Karpas-422 (cell line): ENCODE measurements around the gene RARRES1. TPM values are rescaled to one million over a fixed set of nuclear protein-coding genes. Genes with fewer than 3 reads are reported as not detected.

Experiments used
- DNase-seq: peaks from one replicate; pipeline ENCODE4 v3.0.0-alpha.2; 2015
- H2AFZ ChIP-seq: fragments of 200-600 bp; sonication (generic); 2 replicates; pipeline ENCODE4 v1.6.1; 2014; ENCODE audit warnings: antibody characterized with exemption, low read length, mixed read lengths
- H3K27ac ChIP-seq: fragments of 200-600 bp; sonication (generic); 2 replicates; pipeline ENCODE4 v1.5.1; 2014; ENCODE audit warnings: mild to moderate bottlenecking, low read length, moderate library complexity
- H3K27me3 ChIP-seq: fragments of 200-600 bp; sonication (generic); 2 replicates; pipeline ENCODE4 v1.6.1; 2014; ENCODE audit warnings: low read length, mixed read lengths
- H3K36me3 ChIP-seq: fragments of 200-600 bp; sonication (generic); 2 replicates; pipeline ENCODE4 v1.6.1; 2014; ENCODE audit warnings: low read length, mixed read lengths; ENCODE audit not compliant: insufficient read depth
- H3K4me1 ChIP-seq: fragments of 200-600 bp; sonication (generic); 2 replicates; pipeline ENCODE4 v1.6.1; 2014; ENCODE audit warnings: mild to moderate bottlenecking, low read length, mixed read lengths
- H3K4me2 ChIP-seq: fragments of 200-600 bp; sonication (generic); 2 replicates; pipeline ENCODE4 v1.6.1; 2014; ENCODE audit warnings: low read length, low read depth, mild to moderate bottlenecking; ENCODE audit not compliant: poor library complexity, severe bottlenecking
- H3K4me3 ChIP-seq: fragments of 200-600 bp; sonication (generic); 2 replicates; pipeline ENCODE4 v1.5.1; 2014; ENCODE audit warnings: mild to moderate bottlenecking, antibody characterized with exemption, low read length, mixed read lengths
- H3K79me2 ChIP-seq: fragments of 200-600 bp; sonication (generic); 2 replicates; pipeline ENCODE4 v1.6.1; 2014; ENCODE audit warnings: mild to moderate bottlenecking, low read length, mixed read lengths
- H3K9ac ChIP-seq: fragments of 200-600 bp; sonication (generic); 2 replicates; pipeline ENCODE4 v1.6.0; 2014; ENCODE audit warnings: low read length
- H3K9me2 ChIP-seq: fragments of 200-600 bp; sonication (generic), shearing (Covaris generic); replicated peaks from 2 replicates; pipeline ENCODE4 v1.6.0; 2014; ENCODE audit warnings: mild to moderate bottlenecking, low read length, moderate library complexity; ENCODE audit not compliant: insufficient read depth
- H3K9me3 ChIP-seq: fragments of 300-700, 200-600 bp; sonication (generic); 2 replicates; pipeline ENCODE4 v1.6.1; 2014; ENCODE audit warnings: low read length, mixed read lengths
- H4K20me1 ChIP-seq: fragments of 200-600 bp; sonication (generic); 2 replicates; pipeline ENCODE4 v1.6.1; 2014; ENCODE audit warnings: mild to moderate bottlenecking, antibody characterized with exemption, low read length, low read depth; ENCODE audit not compliant: insufficient read depth
- total RNA-seq: library from RNA; depleted of rRNA; stranded (reverse); fragments of >200 nt; shearing (Covaris generic); gene quantifications from 2 replicates; pipeline ENCODE4 v1.2.3, GENCODE V29; 2014; ENCODE audit warnings: low replicate concordance

The RARRES1 gene
- total RNA-seq, 1 experiment from 2014 or later = not detected

DNA sequence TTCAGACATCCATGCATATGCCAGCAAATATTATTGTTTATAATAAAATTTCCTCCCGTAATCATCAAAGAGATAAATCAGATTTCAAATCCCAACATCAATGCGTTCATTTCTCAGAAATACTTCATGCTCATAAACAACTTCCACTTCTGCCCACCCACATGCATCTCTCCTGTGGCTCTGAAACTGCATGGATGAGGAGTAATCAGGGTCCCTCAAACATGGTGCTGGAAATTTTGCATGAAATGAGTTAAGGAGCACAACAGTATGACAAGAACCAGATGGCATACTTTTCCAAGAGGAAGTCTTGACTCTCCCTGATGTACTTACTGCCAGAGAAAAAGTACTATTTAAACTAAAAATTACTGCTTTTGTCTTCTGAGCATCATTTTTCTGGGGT is 42.7 kb upstream of the RARRES1 start:
- H3K9me3 ChIP-seq = no peaks in the 10 kb centered on the region
- DNase-seq = no peak
- no peak overlapping the region for H3K4me2 ChIP-seq
- H3K9ac ChIP-seq = no peak overlapping the region
- H2AFZ ChIP-seq = no peak overlapping the region
- no peaks in the 10 kb centered on the region for H4K20me1 ChIP-seq
- H3K27me3 ChIP-seq = no peaks in the 10 kb centered on the region
- no peaks in the 10 kb centered on the region for H3K79me2 ChIP-seq
- no peak overlapping the region for H3K27ac ChIP-seq
- H3K4me3 ChIP-seq = no peak overlapping the region
- H3K36me3 ChIP-seq = no peaks in the 10 kb centered on the region
- H3K4me1 ChIP-seq = no peaks in the 10 kb centered on the region
- no peaks in the 10 kb centered on the region for H3K9me2 ChIP-seq

DNA sequence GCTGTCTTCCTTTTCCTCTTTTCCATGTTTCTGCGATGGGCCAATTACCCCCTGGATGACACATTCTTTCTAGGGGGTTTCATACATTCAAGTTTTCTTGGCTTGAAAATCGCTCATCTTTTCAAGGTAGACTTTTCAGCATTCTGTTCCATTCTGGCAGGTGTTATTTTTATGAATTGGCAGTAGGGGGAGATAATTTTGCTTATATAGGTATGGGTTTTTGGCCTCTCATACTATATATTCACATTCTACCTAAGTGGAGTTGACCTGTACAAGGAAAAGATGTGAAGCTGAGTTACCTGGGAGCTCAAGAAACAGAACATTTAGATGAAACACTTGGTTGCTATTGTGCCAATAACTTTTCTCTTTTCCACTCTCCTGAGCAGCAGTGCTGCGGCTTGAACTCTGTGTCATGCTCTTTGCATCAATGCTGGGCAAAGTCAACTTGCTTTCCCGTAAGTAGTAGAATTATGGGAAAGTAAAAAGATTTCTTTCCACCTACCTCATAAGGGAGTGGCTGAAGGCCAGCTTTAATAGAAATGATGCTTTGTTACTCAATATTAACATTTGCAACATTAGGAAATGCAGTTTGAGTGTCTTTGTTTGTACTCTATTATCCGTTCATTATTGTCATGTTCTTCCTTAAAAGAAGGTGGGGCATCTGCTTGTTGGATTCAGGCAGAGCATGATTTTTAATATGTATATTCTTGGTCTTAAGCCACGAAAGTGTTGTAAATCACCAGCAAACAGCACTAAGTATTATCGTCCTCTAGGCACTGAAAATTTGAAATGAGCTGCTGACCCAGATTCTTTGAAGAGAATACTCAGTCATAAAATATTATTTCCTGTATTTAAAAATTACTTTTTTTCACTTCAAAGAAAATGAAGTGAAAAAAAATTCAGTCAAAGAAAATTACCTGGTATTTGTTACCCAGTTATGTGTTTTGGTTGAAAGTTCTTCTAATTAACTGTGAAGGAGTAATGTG is 41.9 kb upstream of the RARRES1 start:
- H4K20me1 ChIP-seq = no peaks in the 10 kb centered on the region
- H3K4me2 ChIP-seq = no peak overlapping the region
- no peaks in the 10 kb centered on the region for H3K4me1 ChIP-seq

DNA sequence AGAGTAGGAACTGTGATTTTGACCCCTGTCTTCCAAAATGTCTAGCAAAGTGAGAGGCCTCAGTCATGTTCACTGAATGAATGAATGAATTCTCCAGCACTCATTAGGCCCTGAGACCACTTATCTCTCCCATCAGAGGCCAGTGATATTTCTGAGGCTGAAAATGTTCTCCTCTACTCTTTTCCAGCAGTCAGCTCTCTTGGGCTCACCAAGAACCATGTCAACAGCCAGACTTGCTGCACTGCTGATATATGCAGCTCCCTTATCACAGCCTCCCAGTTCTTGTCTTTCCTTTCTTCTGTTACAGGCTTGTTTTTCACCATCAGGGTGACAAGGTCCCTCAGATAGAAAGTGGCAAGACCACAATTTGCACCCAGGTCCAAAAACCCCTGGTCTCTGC is 40.9 kb upstream of the RARRES1 start:
- Histone ChIP-seq H3K9me2 (no peaks in the 10 kb centered on the region), H2AFZ (no peak overlapping the region), H3K79me2 (no peaks in the 10 kb centered on the region), H3K4me1 (no peaks in the 10 kb centered on the region), H3K4me2 (no peak overlapping the region), H3K36me3 (no peaks in the 10 kb centered on the region), H3K4me3 (no peak overlapping the region), H3K27me3 (no peaks in the 10 kb centered on the region), H3K9me3 (no peaks in the 10 kb centered on the region), H4K20me1 (no peaks in the 10 kb centered on the region), H3K9ac (no peak overlapping the region), H3K27ac (no peak overlapping the region)
- DNase-seq = no peak

More for the DNA sequence above, 41.9 kb upstream of the RARRES1 start:
- no peak for DNase-seq
- Histone ChIP-seq H3K79me2 (no peaks in the 10 kb centered on the region), H3K9me3 (no peaks in the 10 kb centered on the region), H2AFZ (no peak overlapping the region), H3K9me2 (no peaks in the 10 kb centered on the region), H3K4me3 (no peak overlapping the region), H3K9ac (no peak overlapping the region), H3K27me3 (no peaks in the 10 kb centered on the region), H3K36me3 (no peaks in the 10 kb centered on the region), H3K27ac (no peak overlapping the region)

DNA sequence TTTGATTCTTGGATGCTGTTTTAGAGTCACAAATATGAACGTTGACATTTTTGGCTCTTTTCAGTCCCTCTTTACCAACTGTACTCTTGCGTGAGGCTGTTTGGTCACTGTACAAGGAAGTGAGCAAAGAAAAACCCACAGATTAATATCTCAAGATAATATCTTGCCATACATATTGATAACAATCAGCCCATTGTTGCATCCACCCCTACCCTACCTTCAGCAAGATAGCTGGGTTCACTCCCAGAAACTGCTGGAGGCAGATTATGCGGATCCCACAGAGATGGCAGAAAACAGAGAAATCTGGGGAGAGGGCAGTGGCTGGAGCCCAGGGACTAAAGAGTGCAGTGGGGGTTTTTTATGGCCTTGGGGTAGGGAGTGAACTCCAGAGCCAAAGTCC is 39.7 kb upstream of the RARRES1 start:
- no peak for DNase-seq
- Histone ChIP-seq H3K9ac (no peak overlapping the region), H3K27ac (no peak overlapping the region), H3K27me3 (no peaks in the 10 kb centered on the region), H3K4me2 (no peak overlapping the region), H4K20me1 (no peaks in the 10 kb centered on the region), H2AFZ (no peak overlapping the region), H3K9me3 (no peaks in the 10 kb centered on the region), H3K36me3 (no peaks in the 10 kb centered on the region), H3K79me2 (no peaks in the 10 kb centered on the region), H3K4me3 (no peak overlapping the region), H3K9me2 (no peaks in the 10 kb centered on the region), H3K4me1 (no peaks in the 10 kb centered on the region)

DNA sequence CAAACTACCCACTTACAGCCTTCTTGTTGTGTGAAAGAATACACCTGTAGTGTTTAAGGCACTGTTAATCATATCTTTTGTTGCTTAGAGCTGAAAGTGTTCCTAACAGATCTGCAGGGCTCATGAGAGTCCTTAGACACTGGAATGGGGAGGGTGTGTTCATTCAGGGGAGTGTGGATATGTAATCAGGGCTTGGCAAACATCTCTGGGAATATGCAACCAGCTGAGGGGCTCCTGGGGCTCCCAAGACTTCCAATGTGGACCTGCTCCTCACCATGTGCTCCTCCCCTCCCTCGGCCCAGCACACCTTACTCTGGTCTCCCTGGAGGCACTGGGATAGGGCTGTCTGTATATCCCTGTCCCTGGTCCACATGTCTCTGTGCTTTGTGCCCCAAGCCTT is 39.3 kb upstream of the RARRES1 start:
- no peak overlapping the region for H3K4me3 ChIP-seq
- no peaks in the 10 kb centered on the region for H3K27me3 ChIP-seq
- H3K9me2 ChIP-seq = no peaks in the 10 kb centered on the region
- no peak overlapping the region for H3K27ac ChIP-seq
- no peaks in the 10 kb centered on the region for H4K20me1 ChIP-seq
- no peak overlapping the region for H3K4me2 ChIP-seq
- no peak overlapping the region for H3K9ac ChIP-seq
- H3K4me1 ChIP-seq = no peaks in the 10 kb centered on the region
- no peak overlapping the region for H2AFZ ChIP-seq
- no peaks in the 10 kb centered on the region for H3K79me2 ChIP-seq
- DNase-seq = no peak
- no peaks in the 10 kb centered on the region for H3K36me3 ChIP-seq
- no peaks in the 10 kb centered on the region for H3K9me3 ChIP-seq

DNA sequence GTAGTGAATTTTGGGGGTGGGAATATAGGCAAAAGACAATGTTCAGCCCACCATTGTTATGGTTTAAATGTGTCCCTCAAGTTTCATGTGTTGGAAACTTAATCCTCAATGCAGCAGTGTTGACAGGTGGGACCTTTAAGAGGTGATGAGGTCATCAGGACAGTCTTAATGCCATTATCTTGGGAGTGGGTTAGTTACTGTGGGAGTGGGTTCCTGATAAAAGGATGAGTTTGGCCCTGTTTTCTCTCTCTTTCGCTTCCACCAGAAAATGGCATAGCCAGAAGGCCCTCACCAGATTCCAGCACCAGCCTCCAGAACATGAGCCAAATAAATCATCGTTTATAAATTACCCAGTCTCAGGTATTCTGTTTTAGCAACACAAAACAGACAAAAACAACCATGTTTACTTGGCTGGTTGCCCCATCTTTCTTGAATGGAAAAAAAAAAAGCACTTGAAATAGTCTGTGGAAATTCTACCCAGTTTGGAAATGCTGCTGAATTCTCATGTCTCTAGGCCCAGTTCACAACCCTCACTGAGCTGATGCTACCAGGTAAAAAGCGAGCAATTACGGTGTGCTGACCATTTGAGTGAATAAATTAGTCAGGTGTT is 38.6 kb upstream of the RARRES1 start:
- no peaks in the 10 kb centered on the region for H3K79me2 ChIP-seq
- no peak for DNase-seq
- H3K9me2 ChIP-seq = no peaks in the 10 kb centered on the region
- H3K27me3 ChIP-seq = no peaks in the 10 kb centered on the region
- H3K4me1 ChIP-seq = no peaks in the 10 kb centered on the region
- H3K27ac ChIP-seq = no peak overlapping the region
- H3K9ac ChIP-seq = no peak overlapping the region
- no peaks in the 10 kb centered on the region for H3K9me3 ChIP-seq
- H4K20me1 ChIP-seq = no peaks in the 10 kb centered on the region
- H3K36me3 ChIP-seq = no peaks in the 10 kb centered on the region
- H3K4me2 ChIP-seq = no peak overlapping the region
- H3K4me3 ChIP-seq = no peak overlapping the region
- no peak overlapping the region for H2AFZ ChIP-seq

DNA sequence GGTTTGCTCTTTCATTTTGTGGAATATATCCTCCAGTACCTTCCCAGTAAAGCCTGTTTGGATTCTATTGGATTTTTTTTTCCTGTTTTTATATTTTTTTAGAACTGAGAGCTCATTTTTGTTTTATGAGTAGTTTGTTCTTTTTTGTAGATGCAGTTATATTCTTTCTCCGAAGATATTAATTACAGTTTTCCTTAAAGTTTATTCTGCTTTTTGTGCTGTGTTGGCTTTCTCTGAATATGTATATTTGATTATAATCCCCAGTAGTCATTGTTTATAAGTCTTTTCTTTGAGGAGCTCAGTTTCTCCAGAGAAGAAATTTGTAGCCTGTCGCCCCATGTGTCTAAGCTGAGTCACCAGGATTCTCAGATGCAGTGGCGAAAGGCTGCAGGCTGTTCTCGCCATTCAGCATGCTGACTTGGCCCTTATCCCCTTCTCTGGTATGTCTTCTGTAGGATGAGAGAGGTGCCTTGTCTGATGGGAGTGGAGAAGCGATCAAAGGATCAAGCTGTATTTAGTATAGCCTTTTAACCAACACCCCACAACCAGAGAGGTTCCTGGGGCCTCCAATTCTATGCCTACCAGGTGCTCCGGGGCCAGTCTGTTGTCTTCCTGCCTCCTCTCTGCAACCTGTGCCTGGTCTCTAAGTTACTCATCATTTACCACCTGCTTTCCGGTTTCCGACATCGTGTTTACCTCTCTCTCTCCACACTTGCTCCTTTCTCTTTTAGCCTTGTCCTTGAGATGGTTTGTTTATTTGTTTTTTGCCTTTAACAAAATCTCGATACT is 37.9 kb upstream of the RARRES1 start:
- Histone ChIP-seq H3K9me2 (no peaks in the 10 kb centered on the region), H3K4me2 (no peak overlapping the region), H3K9me3 (no peaks in the 10 kb centered on the region), H3K9ac (no peak overlapping the region), H3K4me3 (no peak overlapping the region), H3K27me3 (no peaks in the 10 kb centered on the region), H2AFZ (no peak overlapping the region), H3K4me1 (no peaks in the 10 kb centered on the region), H3K79me2 (no peaks in the 10 kb centered on the region), H3K27ac (no peak overlapping the region), H4K20me1 (no peaks in the 10 kb centered on the region), H3K36me3 (no peaks in the 10 kb centered on the region)
- no peak for DNase-seq

DNA sequence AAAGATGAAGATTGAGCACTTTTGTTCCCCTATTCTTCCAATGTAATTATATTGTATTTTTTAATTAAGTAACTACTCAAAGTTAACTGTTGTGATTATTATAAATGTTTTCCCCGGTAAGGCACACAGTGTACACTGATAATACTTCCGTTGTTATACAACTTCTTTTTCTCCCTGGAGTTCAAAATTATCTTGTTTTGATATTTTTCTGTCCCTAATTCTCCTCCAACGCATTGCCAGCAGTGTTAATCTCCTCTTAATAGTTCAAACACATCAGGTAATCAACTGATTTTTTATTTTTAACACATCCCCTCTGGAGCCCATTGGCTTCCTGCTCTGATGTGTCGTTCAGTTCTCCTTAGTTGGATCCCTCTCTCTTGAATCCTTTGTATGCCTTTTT is 37.3 kb upstream of the RARRES1 start:
- H3K9me3 ChIP-seq = no peaks in the 10 kb centered on the region
- DNase-seq = no peak
- no peaks in the 10 kb centered on the region for H3K4me1 ChIP-seq
- no peak overlapping the region for H3K4me2 ChIP-seq
- H3K27me3 ChIP-seq = no peaks in the 10 kb centered on the region
- no peaks in the 10 kb centered on the region for H4K20me1 ChIP-seq
- no peaks in the 10 kb centered on the region for H3K79me2 ChIP-seq
- H3K36me3 ChIP-seq = no peaks in the 10 kb centered on the region
- no peak overlapping the region for H3K4me3 ChIP-seq
- no peak overlapping the region for H3K9ac ChIP-seq
- H2AFZ ChIP-seq = no peak overlapping the region
- no peaks in the 10 kb centered on the region for H3K9me2 ChIP-seq
- no peak overlapping the region for H3K27ac ChIP-seq
